Measurements from ENCODE around the gene CST6.

The CST6 gene

DNA sequence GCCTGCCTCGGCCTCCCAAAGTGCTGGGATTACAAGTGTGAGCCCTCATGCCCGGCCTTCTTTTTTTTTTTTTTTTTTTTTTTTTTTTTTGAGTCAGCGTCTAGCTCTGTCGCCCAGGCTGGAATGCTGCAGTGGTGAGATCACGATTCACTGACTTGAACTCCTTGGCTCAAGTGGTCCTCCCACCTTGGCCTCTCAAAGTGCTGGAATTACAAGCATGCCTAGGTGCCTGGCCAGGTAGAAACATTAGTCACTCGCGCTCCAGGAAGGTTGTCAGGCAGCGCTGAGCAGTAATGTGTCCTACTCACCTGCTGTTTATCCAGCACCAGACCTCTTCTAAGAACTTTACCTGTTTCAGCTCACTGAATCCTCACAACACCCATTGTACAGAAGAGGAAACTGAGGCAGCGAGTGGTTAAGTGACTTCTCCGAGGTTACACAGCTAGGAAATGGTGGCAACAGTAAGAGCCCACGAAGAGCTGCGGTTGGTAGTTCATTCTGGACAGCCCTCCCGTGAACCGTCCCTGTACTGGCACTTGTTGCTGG lies 496 bp upstream of the CST6 start:
- TF ChIP-seq CTCF (IDR thresholded peaks at IDR 0.05; ENCODE audit: low read depth, low read length): no peak
- no peak overlapping the region for H3K4me3 ChIP-seq (ENCODE audit: low read depth, low read length)

- no peak for TF ChIP-seq CTCF (IDR thresholded peaks at IDR 0.05; ENCODE audit: low read depth, low read length)
- no peak overlapping the region for H3K4me3 ChIP-seq (ENCODE audit: low read depth, low read length)
These were observed 650 bp downstream of the CST6 start for GRCh38 chr11:66012371-66012945.

- no peak overlapping the region for H3K4me3 ChIP-seq (ENCODE audit: low read depth, low read length)
- no peak for TF ChIP-seq CTCF (IDR thresholded peaks at IDR 0.05; ENCODE audit: low read depth, low read length)
These were observed 1.3 kb downstream of the CST6 start for GRCh38 chr11:66012946-66013761.

DNA sequence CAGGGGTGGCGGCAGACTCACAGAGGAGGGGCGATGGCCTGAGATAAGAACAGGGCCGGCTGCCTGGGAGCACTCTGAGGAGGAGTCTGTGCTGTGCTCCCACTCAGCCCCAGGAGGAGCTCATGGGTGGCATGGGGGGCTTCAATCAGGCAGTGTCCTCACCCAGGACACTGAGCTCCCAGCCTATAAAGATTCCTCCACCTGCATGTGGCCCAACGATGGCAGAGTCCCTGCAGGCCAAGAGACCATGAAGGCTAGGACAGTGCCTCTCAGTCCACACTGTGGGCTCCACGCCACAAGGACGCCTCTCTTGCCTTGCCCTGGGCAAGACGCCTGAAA lies 1.9 kb downstream of the CST6 start:
- no peak for TF ChIP-seq CTCF (IDR thresholded peaks at IDR 0.05; ENCODE audit: low read depth, low read length)
- H3K4me3 ChIP-seq (ENCODE audit: low read depth, low read length): no peak overlapping the region

GRCh38 chr11:66014804-66015453 lies 3.1 kb downstream of the CST6 start:
- TF ChIP-seq CTCF (IDR thresholded peaks at IDR 0.05; ENCODE audit: low read depth, low read length): no peak

DNA sequence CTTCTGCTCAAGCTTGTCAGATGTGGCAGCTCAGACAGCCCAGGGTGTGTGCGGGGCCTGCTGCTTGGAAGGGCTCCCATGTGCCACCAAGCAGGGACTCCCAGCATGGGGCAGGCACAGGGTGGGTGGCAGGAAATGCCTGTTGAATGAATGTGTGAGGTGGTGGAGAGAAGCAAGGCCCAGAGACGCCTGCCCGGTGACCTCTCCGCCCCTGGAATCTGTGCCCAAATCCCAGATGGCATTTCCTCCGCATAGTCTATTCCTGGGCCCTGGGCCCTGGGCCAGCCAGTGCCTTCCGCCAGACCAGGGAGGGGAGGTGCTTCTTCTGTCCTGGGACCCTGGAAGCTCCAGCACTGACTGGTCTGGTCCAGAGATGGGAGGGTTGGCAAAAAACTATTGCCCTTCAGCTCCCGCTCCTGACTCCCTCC lies 3.7 kb downstream of the CST6 start:
- no peak for TF ChIP-seq CTCF (IDR thresholded peaks at IDR 0.05; ENCODE audit: low read depth, low read length)
- no peak overlapping the region for H3K4me3 ChIP-seq (ENCODE audit: low read depth, low read length)

More at GRCh38 chr11:66014804-66015453, 3.1 kb downstream of the CST6 start:
- no peak overlapping the region for H3K4me3 ChIP-seq (ENCODE audit: low read depth, low read length)
